Small intestine (tissue), 7 donors: ENCODE data around the gene NGRN. TPM values are rescaled to one million over a fixed set of nuclear protein-coding genes. Genes with fewer than 3 reads are reported as not detected.
A peak's percentile ranks its signal among the peaks of the same experiment; 100 is the strongest.

ENCODE experiments used
- DNase-seq, 2 donors: peaks; one replicate each; pipeline versions ENCODE4 v3.0.0 to v3.0.0-alpha.2; 2013
- FAIRE-seq: peaks from 2 replicates; lab custom pipeline; 2012; peaks lifted over from hg19 to GRCh38; lab: Jason Lieb, UNC
- H3K27ac ChIP-seq, 3 donors: one replicate each; pipeline ENCODE4 v1.5.1; 2013; ENCODE audit warnings: low read length in 2 of 3, mild to moderate bottlenecking in 2 of 3, control low read depth in 1 of 3, inconsistent platforms in 1 of 3, low read depth in 1 of 3, moderate library complexity in 1 of 3
- H3K27me3 ChIP-seq, 3 donors: one replicate each; pipeline ENCODE4 v1.6.1; 2013; ENCODE audit warnings: low read length in 3 of 3, inconsistent platforms in 1 of 3; ENCODE audit not compliant: control insufficient read depth in 3 of 3, insufficient read depth in 3 of 3
- H3K36me3 ChIP-seq, 3 donors: one replicate each; pipeline ENCODE4 v1.6.1; 2013; ENCODE audit warnings: low read length in 3 of 3, inconsistent platforms in 1 of 3, low read depth in 1 of 3, mild to moderate bottlenecking in 1 of 3, moderate library complexity in 1 of 3; ENCODE audit not compliant: control insufficient read depth in 3 of 3, insufficient read depth in 2 of 3
- H3K4me1 ChIP-seq, 3 donors: one replicate each; pipeline ENCODE4 v1.6.1; 2013; ENCODE audit warnings: low read length in 2 of 3, inconsistent platforms in 1 of 3, low read depth in 1 of 3, mild to moderate bottlenecking in 1 of 3, moderate library complexity in 1 of 3; ENCODE audit not compliant: control insufficient read depth in 3 of 3, insufficient read depth in 2 of 3
- H3K4me3 ChIP-seq, 3 donors: one replicate each; pipeline ENCODE4 v1.5.1; 2013; ENCODE audit warnings: low read length in 3 of 3, control low read depth in 1 of 3, inconsistent platforms in 1 of 3, low read depth in 1 of 3, mild to moderate bottlenecking in 1 of 3, moderate library complexity in 1 of 3
- H3K9me3 ChIP-seq, 2 donors: one replicate each; pipeline ENCODE4 v1.6.1; 2013; ENCODE audit warnings: low read depth in 1 of 2, low read length in 1 of 2; ENCODE audit not compliant: control insufficient read depth in 2 of 2, insufficient read depth in 1 of 2
- WGBS, 3 donors: extraction: QIAGEN DNeasy Blood & Tissue Kit; methylation state at CpG; one replicate each; pipeline ENCODE4 v1.1.7; 2013; 5-methylcytosine and 5-hydroxymethylcytosine counted together
- polyA plus RNA-seq, 4 donors: library from polyadenylated mRNA; stranded (reverse) in 3 of 4; unstranded in 1 of 4; fragments of 200-250 nt in 3 of 4; fragments of 120-200 nt in 1 of 4; gene quantifications; one replicate each; pipeline versions ENCODE4 v1.2.1 to v1.2.3, GENCODE V29; 2013
- donor health status: healthy with polysubstance abuse.
- donor health status: control.
- donor health status: control.
- donor health status: Bipolar disorder and iron deficiency.
- donor health status: healthy.

Gene NGRN
- polyA plus RNA-seq, 4 donors, result 41.4 to 69.8 (median 49.9) TPM

GRCh38 chr15:90231028-90232017 is 34.1 kb upstream of the NGRN start:
- Histone ChIP-seq H3K4me3 (peak overlapping the region in 1 of 3 donors; percentile 1), H3K27me3 (no peaks in the 10 kb centered on the region), H3K9me3 (no peaks in the 10 kb centered on the region), H3K36me3 (peaks cover 10 to 63% (median 24%) of the 10 kb centered on the region in 3 donors), H3K27ac (peak overlapping the region; percentile 48 to 96 (median 94)), H3K4me1 (peaks cover 2 to 37% (median 4%) of the 10 kb centered on the region in 3 donors)
- DNase-seq, result peak in 1 of 2 donors; percentile 66
- WGBS, 3 donors, result 50 to 57% (median 52%) methylated on average over 27 of the region's 27 CpGs
- FAIRE-seq, result no peak

- no peak for DNase-seq
- H3K4me1 ChIP-seq, result peaks cover 2 to 37% (median 4%) of the 10 kb centered on the region in 3 donors
- H3K36me3 ChIP-seq, result peaks cover 14 to 57% (median 24%) of the 10 kb centered on the region in 3 donors
- peak overlapping the region in 2 of 3 donors; percentile 94 to 95 for H3K27ac ChIP-seq
- WGBS, 3 donors, result 68 to 80% (median 75%) methylated on average over 13 of the region's 13 CpGs
- H3K9me3 ChIP-seq, result no peaks in the 10 kb centered on the region
- no peaks in the 10 kb centered on the region for H3K27me3 ChIP-seq
- FAIRE-seq, result no peak
- peak overlapping the region in 2 of 3 donors; percentile 82 to 84 for H3K4me3 ChIP-seq
Measured at GRCh38 chr15:90232196-90232595, 33.3 kb upstream of the NGRN start.

GRCh38 chr15:90232941-90233386 is 32.5 kb upstream of the NGRN start:
- WGBS, 3 donors, result 1 to 8% (median 4%) methylated on average over 9 of the region's 9 CpGs
- Histone ChIP-seq H3K4me3 (peak overlapping the region; percentile 82 to 90 (median 84)), H3K36me3 (peaks cover 14 to 56% (median 20%) of the 10 kb centered on the region in 3 donors), H3K27me3 (no peaks in the 10 kb centered on the region), H3K4me1 (peaks cover 2 to 37% (median 4%) of the 10 kb centered on the region in 3 donors), H3K27ac (peak overlapping the region; percentile 94 to 99 (median 95)), H3K9me3 (no peaks in the 10 kb centered on the region)
- DNase-seq (no peak), FAIRE-seq (no peak)

- H3K4me1 ChIP-seq, result peaks cover 2 to 37% (median 4%) of the 10 kb centered on the region in 3 donors
- 0 to 1% (median 0%) methylated on average over 40 to 63 of the region's 63 CpGs for WGBS, 3 donors
- peaks cover 13 to 54% (median 14%) of the 10 kb centered on the region in 3 donors for H3K36me3 ChIP-seq
- peak; percentile 90 to 98 for DNase-seq
- no peaks in the 10 kb centered on the region for H3K9me3 ChIP-seq
- peak within 1 kb of the TSS; percentile 94 to 99 (median 95) for H3K27ac ChIP-seq
- H3K27me3 ChIP-seq, result no peaks in the 10 kb centered on the region
- FAIRE-seq, result no peak
- H3K4me3 ChIP-seq, result peak within 1 kb of the TSS; percentile 82 to 93 (median 90)
Measured at GRCh38 chr15:90233387-90234095, 31.9 kb upstream of the NGRN start, which contains the start of gene CIB1. Gene CIB1, minus strand, starts transcription at chr15:90233941. Its CDS starts 56 bp downstream, at chr15:90233885.

GRCh38 chr15:90234096-90234988 is 31.1 kb upstream of the NGRN start, which contains the start of gene GDPGP1:
Gene GDPGP1, plus strand, starts transcription at chr15:90234209. Its CDS starts 6,700 bp downstream, at chr15:90240909.
- no peaks in the 10 kb centered on the region for H3K9me3 ChIP-seq
- peaks cover 6 to 47% (median 7%) of the 10 kb centered on the region in 3 donors for H3K36me3 ChIP-seq
- peak within 1 kb of the TSS; percentile 82 to 93 (median 90) for H3K4me3 ChIP-seq
- FAIRE-seq (no peak), DNase-seq (peak; percentile 66 to 99)
- WGBS, 3 donors, result 1 to 5% (median 2%) methylated on average over 39 to 49 of the region's 49 CpGs
- peaks cover 2 to 37% (median 4%) of the 10 kb centered on the region in 3 donors for H3K4me1 ChIP-seq
- H3K27ac ChIP-seq, result peak within 1 kb of the TSS; percentile 94 to 99 (median 95)
- H3K27me3 ChIP-seq, result no peaks in the 10 kb centered on the region

- Histone ChIP-seq H3K4me1 (peaks cover 0 to 7% (median 4%) of the 10 kb centered on the region in 3 donors), H3K9me3 (no peaks in the 10 kb centered on the region), H3K27ac (no peak overlapping the region), H3K27me3 (no peaks in the 10 kb centered on the region), H3K4me3 (no peak overlapping the region), H3K36me3 (peaks cover 0 to 47% (median 11%) of the 10 kb centered on the region in 3 donors)
- no peak for DNase-seq
- 79 to 84% (median 81%) methylated on average over 3 of the region's 3 CpGs for WGBS, 3 donors
- no peak for FAIRE-seq
Measured at GRCh38 chr15:90239371-90239770, 26.1 kb upstream of the NGRN start.

GRCh38 chr15:90240856-90241255 is 24.6 kb upstream of the NGRN start:
- no peak for FAIRE-seq
- no peak for DNase-seq

More at GRCh38 chr15:90240856-90241255, 24.6 kb upstream of the NGRN start:
- Histone ChIP-seq H3K36me3 (peaks cover 0 to 46% (median 11%) of the 10 kb centered on the region in 3 donors), H3K4me3 (no peak overlapping the region), H3K9me3 (no peaks in the 10 kb centered on the region), H3K27ac (no peak overlapping the region), H3K4me1 (no peaks in the 10 kb centered on the region), H3K27me3 (no peaks in the 10 kb centered on the region)
- 82 to 90% (median 89%) methylated on average over 8 of the region's 8 CpGs for WGBS, 3 donors
